ENCODE data around the gene CRAMP1. TPM values are rescaled to one million over a fixed set of nuclear protein-coding genes. Genes with fewer than 3 reads are reported as not detected.

Gene CRAMP1
- total and polyA plus RNA-seq, 7 donors: 2.4 to 24.6 (median 6.4) TPM

- H3K27ac ChIP-seq: peak overlapping the region; percentile 82 to 93 (median 87)
- peaks cover 0 to 22% (median 0%) of the 10 kb centered on the region in 4 donors for H3K36me3 ChIP-seq
- DNase-seq: no peak
- intact Hi-C loops (cut with DNase I): loop anchor here (2.0 to 5.0 kb wide), 3 partner anchors 94 to 191 kb away; partner anchors contain the start of genes MAPK8IP3, TELO2 and UQCC4
- H3K27me3 ChIP-seq: no peaks in the 10 kb centered on the region
- no peak for TF ChIP-seq POLR2AphosphoS5 (IDR thresholded peaks at IDR 0.05)
- no peak for TF ChIP-seq CTCF (IDR thresholded peaks at IDR 0.05)
- TF ChIP-seq POLR2A (IDR thresholded peaks at IDR 0.05): no peak
- no peak for TF ChIP-seq EP300 (IDR thresholded peaks at IDR 0.05)
- no peaks in the 10 kb centered on the region for H3K9me3 ChIP-seq
- H3K4me1 ChIP-seq: peaks cover 0 to 57% (median 49%) of the 10 kb centered on the region in 4 donors
- 1% methylated on average over 20 of the region's 20 CpGs for WGBS, 2 donors
- peak overlapping the region; percentile 48 to 96 (median 83) for H3K4me3 ChIP-seq
Observed at GRCh38 chr16:1613211-1613622, 1.1 kb downstream of the CRAMP1 start.

- intact Hi-C loops (cut with DNase I): loop anchor here (2.0 to 5.0 kb wide), 3 partner anchors 93 to 192 kb away; partner anchors contain the start of genes MAPK8IP3, TELO2 and UQCC4
- peaks cover 0 to 24% (median 0%) of the 10 kb centered on the region in 4 donors for H3K36me3 ChIP-seq
- no peaks in the 10 kb centered on the region for H3K27me3 ChIP-seq
- peak overlapping the region; percentile 48 to 96 (median 83) for H3K4me3 ChIP-seq
- peaks cover 0 to 57% (median 49%) of the 10 kb centered on the region in 4 donors for H3K4me1 ChIP-seq
- no peaks in the 10 kb centered on the region for H3K9me3 ChIP-seq
- TF ChIP-seq CTCF (IDR thresholded peaks at IDR 0.05) (no peak), EP300 (IDR thresholded peaks at IDR 0.05) (no peak), POLR2AphosphoS5 (IDR thresholded peaks at IDR 0.05) (no peak), POLR2A (IDR thresholded peaks at IDR 0.05) (no peak)
- H3K27ac ChIP-seq: peak overlapping the region; percentile 43 to 93 (median 84)
- DNase-seq: no peak
- 1% methylated on average over 72 of the region's 72 CpGs for WGBS, 2 donors
Observed at GRCh38 chr16:1613728-1614455, 1.7 kb downstream of the CRAMP1 start.

GRCh38 chr16:1614456-1615102 is 2.4 kb downstream of the CRAMP1 start:
- peak overlapping the region; percentile 75 to 93 (median 84) for H3K27ac ChIP-seq
- H3K4me1 ChIP-seq: peaks cover 0 to 52% (median 45%) of the 10 kb centered on the region in 4 donors
- H3K9me3 ChIP-seq: no peaks in the 10 kb centered on the region
- H3K4me3 ChIP-seq: peak overlapping the region; percentile 48 to 96 (median 83)
- H3K36me3 ChIP-seq: peaks cover 0 to 24% (median 0%) of the 10 kb centered on the region in 4 donors
- H3K27me3 ChIP-seq: no peaks in the 10 kb centered on the region
- TF ChIP-seq POLR2AphosphoS5 (IDR thresholded peaks at IDR 0.05): no peak
- TF ChIP-seq CTCF (IDR thresholded peaks at IDR 0.05): no peak
- no peak for TF ChIP-seq POLR2A (IDR thresholded peaks at IDR 0.05)
- TF ChIP-seq EP300 (IDR thresholded peaks at IDR 0.05): no peak
- DNase-seq: no peak
- intact Hi-C loops (cut with DNase I): loop anchor here (5.0 kb wide), 2 partner anchors 122 to 192 kb away; partner anchors contain the start of genes TELO2 and UQCC4
- 1% methylated on average over 80 of the region's 80 CpGs for WGBS, 2 donors

- no peaks in the 10 kb centered on the region for H3K9me3 ChIP-seq
- intact Hi-C loops (cut with DNase I): no loop called here
Observed at GRCh38 chr16:1615761-1616160, 3.6 kb downstream of the CRAMP1 start.

More at GRCh38 chr16:1615761-1616160, 3.6 kb downstream of the CRAMP1 start:
- DNase-seq: no peak
- H3K27ac ChIP-seq: peak overlapping the region in 3 of 4 donors; percentile 75 to 93 (median 85)
- no peak for TF ChIP-seq POLR2A (IDR thresholded peaks at IDR 0.05)
- no peak for TF ChIP-seq POLR2AphosphoS5 (IDR thresholded peaks at IDR 0.05)
- no peak for TF ChIP-seq CTCF (IDR thresholded peaks at IDR 0.05)
- TF ChIP-seq EP300 (IDR thresholded peaks at IDR 0.05): no peak
- peak overlapping the region in 1 of 4 donors; percentile 96 for H3K4me3 ChIP-seq
- H3K4me1 ChIP-seq: peaks cover 0 to 43% (median 38%) of the 10 kb centered on the region in 4 donors
- peaks cover 0 to 36% (median 8%) of the 10 kb centered on the region in 4 donors for H3K36me3 ChIP-seq
- WGBS, 2 donors: 71 to 85% methylated on average over 9 of the region's 9 CpGs
- H3K27me3 ChIP-seq: no peaks in the 10 kb centered on the region

Data from sigmoid colon (tissue), 7 donors.